Mesendoderm (in vitro differentiated cells): ENCODE data around the gene ABHD5.

Experiments
- DNase-seq: peaks from one replicate; pipeline ENCODE4 v3.0.0; 2013
- H2AK5ac ChIP-seq: 2 replicates; pipeline ENCODE4 v1.6.1; 2013; ENCODE audit warnings: low read length, inconsistent platforms
- H2BK120ac ChIP-seq: 2 replicates; pipeline ENCODE4 v1.6.1; 2013; ENCODE audit warnings: low read depth, mild to moderate bottlenecking, low read length, moderate library complexity, mixed read lengths
- H2BK15ac ChIP-seq: replicated peaks from 2 replicates; pipeline ENCODE4 v1.6.1; 2013; ENCODE audit warnings: low read depth, mild to moderate bottlenecking, moderate library complexity
- H2BK5ac ChIP-seq: 2 replicates; pipeline ENCODE4 v1.6.1; 2013; ENCODE audit warnings: low read length, inconsistent platforms
- H3K18ac ChIP-seq: 2 replicates; pipeline ENCODE4 v1.6.1; 2013; ENCODE audit warnings: mild to moderate bottlenecking, low read length, mixed read lengths
- H3K23ac ChIP-seq: one replicate; pipeline ENCODE4 v1.6.1; 2013; ENCODE audit warnings: low read length
- H3K27ac ChIP-seq: 2 replicates; pipeline ENCODE4 v1.5.1; 2013; ENCODE audit warnings: low read depth, mild to moderate bottlenecking, inconsistent platforms, low read length, moderate library complexity
- H3K27me3 ChIP-seq: 2 replicates; pipeline ENCODE4 v1.6.1; 2013; ENCODE audit warnings: low read length, control low read depth, mild to moderate bottlenecking, inconsistent platforms; ENCODE audit not compliant: insufficient read depth, poor library complexity
- H3K36me3 ChIP-seq: 2 replicates; pipeline ENCODE4 v1.6.1; 2013; ENCODE audit warnings: low read length, inconsistent platforms; ENCODE audit not compliant: control insufficient read depth, insufficient read depth
- H3K4ac ChIP-seq: one replicate; pipeline ENCODE4 v1.6.1; 2013; ENCODE audit warnings: low read depth, mild to moderate bottlenecking, low read length, moderate library complexity
- H3K4me1 ChIP-seq: 2 replicates; pipeline ENCODE4 v1.6.1; 2013; ENCODE audit warnings: low read depth, low read length, inconsistent platforms; ENCODE audit not compliant: control insufficient read depth
- H3K4me2 ChIP-seq: 2 replicates; pipeline ENCODE4 v1.6.1; 2013; ENCODE audit warnings: low read length
- H3K4me3 ChIP-seq: 2 replicates; pipeline ENCODE4 v1.5.1; 2013; ENCODE audit warnings: mild to moderate bottlenecking, low read length
- H3K56ac ChIP-seq: one replicate; pipeline ENCODE4 v1.6.1; 2013; ENCODE audit warnings: low read length
- H3K79me1 ChIP-seq: 2 replicates; pipeline ENCODE4 v1.6.1; 2013; ENCODE audit warnings: low read length, inconsistent platforms
- H3K79me2 ChIP-seq: 2 replicates; pipeline ENCODE4 v1.6.1; 2013; ENCODE audit warnings: mild to moderate bottlenecking, low read length; ENCODE audit not compliant: control insufficient read depth, insufficient read depth
- H3K9ac ChIP-seq: 2 replicates; pipeline ENCODE4 v1.6.1; 2013; ENCODE audit warnings: low read length, inconsistent platforms
- H4K5ac ChIP-seq: one replicate; pipeline ENCODE4 v1.6.1; 2013; ENCODE audit warnings: low read length
- H4K8ac ChIP-seq: one replicate; pipeline ENCODE4 v1.6.1; 2013; ENCODE audit warnings: low read depth, mild to moderate bottlenecking, control low read depth, low read length, moderate library complexity
- WGBS: extraction: QIAGEN DNeasy Blood & Tissue Kit; methylation state at CpG from one replicate; pipeline ENCODE4 v1.1.7; 2013; ENCODE audit warnings: low lambda C conversion rate, missing lambda C conversion rate; ENCODE audit not compliant: insufficient coverage; ENCODE audit errors: extremely low coverage; 5-methylcytosine and 5-hydroxymethylcytosine counted together

ABHD5 gene

GRCh38 chr3:43728476-43728875, 37.7 kb downstream of the ABHD5 start:
- Histone ChIP-seq H3K18ac (no peak overlapping the region), H3K79me2 (no peaks in the 10 kb centered on the region), H3K27ac (no peak overlapping the region), H2BK5ac (no peak overlapping the region), H3K56ac (no peak overlapping the region), H3K79me1 (no peaks in the 10 kb centered on the region), H3K4me2 (no peak overlapping the region), H3K4me1 (no peaks in the 10 kb centered on the region), H4K8ac (no peak overlapping the region), H2AK5ac (no peak overlapping the region), H2BK15ac (no peak overlapping the region), H3K27me3 (no peaks in the 10 kb centered on the region), H3K4ac (no peak overlapping the region), H3K36me3 (no peaks in the 10 kb centered on the region), H3K9ac (no peak overlapping the region), H2BK120ac (no peak overlapping the region), H4K5ac (no peak overlapping the region), H3K4me3 (no peak overlapping the region), H3K23ac (no peak overlapping the region)
- no CpG with 5 or more reads among the region's 5 CpGs for WGBS
- peak; percentile 45 for DNase-seq

GRCh38 chr3:43728947-43729346, 38.2 kb downstream of the ABHD5 start:
- Histone ChIP-seq H3K23ac (no peak overlapping the region), H3K4me2 (no peak overlapping the region), H2BK15ac (no peak overlapping the region), H4K8ac (no peak overlapping the region), H4K5ac (no peak overlapping the region), H3K79me2 (no peaks in the 10 kb centered on the region), H3K36me3 (no peaks in the 10 kb centered on the region), H3K4ac (no peak overlapping the region), H3K79me1 (no peaks in the 10 kb centered on the region), H3K27me3 (no peaks in the 10 kb centered on the region), H2AK5ac (no peak overlapping the region), H3K4me1 (peaks cover 3% of the 10 kb centered on the region), H3K9ac (no peak overlapping the region), H2BK5ac (no peak overlapping the region), H3K18ac (no peak overlapping the region), H3K4me3 (no peak overlapping the region), H3K27ac (no peak overlapping the region), H2BK120ac (no peak overlapping the region), H3K56ac (no peak overlapping the region)
- no peak for DNase-seq
- WGBS: no CpG with 5 or more reads among the region's 5 CpGs

- Histone ChIP-seq H3K27me3 (no peaks in the 10 kb centered on the region), H3K56ac (no peak overlapping the region), H3K18ac (no peak overlapping the region), H3K4ac (no peak overlapping the region), H2BK15ac (no peak overlapping the region), H3K4me3 (no peak overlapping the region), H3K79me1 (no peaks in the 10 kb centered on the region), H3K9ac (no peak overlapping the region), H3K4me1 (peaks cover 3% of the 10 kb centered on the region), H3K4me2 (no peak overlapping the region), H2BK120ac (no peak overlapping the region), H2AK5ac (no peak overlapping the region), H3K27ac (no peak overlapping the region), H3K79me2 (no peaks in the 10 kb centered on the region), H3K36me3 (no peaks in the 10 kb centered on the region), H4K8ac (no peak overlapping the region), H2BK5ac (no peak overlapping the region), H4K5ac (no peak overlapping the region), H3K23ac (no peak overlapping the region)
- WGBS: no CpG with 5 or more reads among the region's 1 CpG
- DNase-seq: no peak
Measured at GRCh38 chr3:43729707-43730414, 39.1 kb downstream of the ABHD5 start.

- no peak overlapping the region for H4K5ac ChIP-seq
- peaks cover 3% of the 10 kb centered on the region for H3K4me1 ChIP-seq
- no peak overlapping the region for H3K27ac ChIP-seq
- H3K36me3 ChIP-seq: no peaks in the 10 kb centered on the region
- DNase-seq: no peak
- no peaks in the 10 kb centered on the region for H3K79me1 ChIP-seq
- no peaks in the 10 kb centered on the region for H3K79me2 ChIP-seq
- no peak overlapping the region for H2AK5ac ChIP-seq
- H3K18ac ChIP-seq: no peak overlapping the region
- H3K4me2 ChIP-seq: no peak overlapping the region
- no peak overlapping the region for H2BK5ac ChIP-seq
- no peak overlapping the region for H3K56ac ChIP-seq
- no peak overlapping the region for H3K9ac ChIP-seq
- no peak overlapping the region for H3K4me3 ChIP-seq
- H2BK120ac ChIP-seq: no peak overlapping the region
- H2BK15ac ChIP-seq: no peak overlapping the region
- WGBS: no CpG with 5 or more reads among the region's 6 CpGs
- H3K27me3 ChIP-seq: no peaks in the 10 kb centered on the region
- no peak overlapping the region for H4K8ac ChIP-seq
- H3K4ac ChIP-seq: no peak overlapping the region
- no peak overlapping the region for H3K23ac ChIP-seq
Measured at GRCh38 chr3:43732747-43733425, 42.1 kb downstream of the ABHD5 start.

DNA sequence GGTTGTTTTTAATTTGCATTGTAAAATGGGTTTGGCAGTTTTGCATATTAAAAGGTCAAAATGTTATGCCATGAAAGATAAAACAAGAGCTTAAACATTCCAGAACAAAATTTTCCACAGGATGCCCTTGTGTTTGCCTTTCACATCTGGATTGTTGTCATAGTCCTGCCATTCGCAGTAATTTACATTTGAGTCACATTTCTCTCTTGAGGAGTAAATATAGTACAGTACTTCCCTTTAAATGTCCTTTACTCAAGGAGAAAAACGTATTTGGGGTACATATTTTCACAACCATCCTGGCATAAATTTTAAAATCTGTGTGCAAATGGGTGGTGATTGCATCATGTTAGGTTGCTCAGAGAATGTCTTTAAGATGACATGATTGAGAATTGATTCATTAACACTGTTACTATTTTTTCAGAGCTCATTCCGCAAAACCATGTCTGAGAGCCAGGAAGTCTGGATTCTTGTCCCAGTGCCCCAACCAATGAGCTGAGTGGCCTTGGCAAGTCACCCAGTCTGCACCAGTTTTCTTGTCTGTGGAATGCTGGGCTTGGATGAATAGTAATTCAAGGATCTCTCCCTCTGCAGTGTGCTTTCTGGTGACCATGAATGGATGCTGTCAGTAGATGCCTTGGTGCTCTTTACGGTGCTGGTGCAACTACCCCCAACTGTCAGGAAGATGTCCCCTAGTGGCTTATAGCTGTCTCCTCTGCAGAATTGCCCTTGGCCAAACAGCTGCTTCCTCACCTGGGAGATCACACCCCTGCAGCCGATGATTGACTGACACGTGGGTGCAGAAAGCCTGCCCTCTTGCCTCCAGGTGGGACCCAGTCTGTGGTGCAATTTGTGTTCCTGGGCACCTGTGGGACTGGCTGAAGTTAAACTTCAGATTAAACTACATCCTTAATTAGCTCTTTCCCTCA, 43.0 kb downstream of the ABHD5 start:
- H2BK5ac ChIP-seq: no peak overlapping the region
- H3K27ac ChIP-seq: no peak overlapping the region
- no peak overlapping the region for H2BK15ac ChIP-seq
- no peaks in the 10 kb centered on the region for H3K79me1 ChIP-seq
- no peak overlapping the region for H2AK5ac ChIP-seq
- H3K4me3 ChIP-seq: no peak overlapping the region
- H3K27me3 ChIP-seq: no peaks in the 10 kb centered on the region
- no peak overlapping the region for H2BK120ac ChIP-seq
- no peak overlapping the region for H3K56ac ChIP-seq
- no peak overlapping the region for H4K8ac ChIP-seq
- peaks cover 3% of the 10 kb centered on the region for H3K4me1 ChIP-seq
- no CpG with 5 or more reads among the region's 6 CpGs for WGBS
- H3K4ac ChIP-seq: no peak overlapping the region
- H3K36me3 ChIP-seq: no peaks in the 10 kb centered on the region
- no peak overlapping the region for H3K18ac ChIP-seq
- peak; percentile 88 for DNase-seq
- no peaks in the 10 kb centered on the region for H3K79me2 ChIP-seq
- no peak overlapping the region for H3K9ac ChIP-seq
- H3K4me2 ChIP-seq: no peak overlapping the region
- H3K23ac ChIP-seq: no peak overlapping the region
- no peak overlapping the region for H4K5ac ChIP-seq
